ENCODE results near the gene RAB44.
"Not testable (repeated sequence)": the region's sequence is repeated elsewhere in the genome, so short reads cannot be mapped to it uniquely, and the experiment has no call there.

The RAB44 gene

GRCh38 chr6:36700831-36701230 is 3.2 kb downstream of the RAB44 start:
- no peak overlapping the region for H3K4me3 ChIP-seq (ENCODE audit: extremely low read depth, insufficient read depth, low read length, poor library complexity, severe bottlenecking)
- 93 to 100% methylated on average over 2 to 3 of the region's 3 CpGs for WGBS, 2 experiments (ENCODE audit: insufficient coverage in 2 of 2)
- H3K4me1 ChIP-seq (ENCODE audit: control insufficient read depth, insufficient read depth, low read length, poor library complexity, severe bottlenecking): no peaks in the 10 kb centered on the region
- H3K27ac ChIP-seq (ENCODE audit: low read depth, low read length, severe bottlenecking): no peak overlapping the region
- peaks cover 5% of the 10 kb centered on the region for H3K9me3 ChIP-seq (ENCODE audit: control insufficient read depth, low read length)
- no peaks in the 10 kb centered on the region for H3K36me3 ChIP-seq (ENCODE audit: control insufficient read depth, insufficient read depth, low read length)

GRCh38 chr6:36701401-36701991 is 3.9 kb downstream of the RAB44 start:
- Histone ChIP-seq H3K9me3 (ENCODE audit: control insufficient read depth, low read length) (peaks cover 5% of the 10 kb centered on the region), H3K27ac (ENCODE audit: low read depth, low read length, severe bottlenecking) (no peak overlapping the region)
- 93 to 100% methylated on average over 2 to 3 of the region's 3 CpGs for WGBS, 2 experiments (ENCODE audit: insufficient coverage in 2 of 2)

GRCh38 chr6:36702656-36703055 is 5.0 kb downstream of the RAB44 start:
- 80 to 100% methylated on average over 1 to 2 of the region's 3 CpGs for WGBS, 2 experiments (ENCODE audit: insufficient coverage in 2 of 2)
- Histone ChIP-seq H3K4me1 (ENCODE audit: control insufficient read depth, insufficient read depth, low read length, poor library complexity, severe bottlenecking) (no peaks in the 10 kb centered on the region), H3K27ac (ENCODE audit: low read depth, low read length, severe bottlenecking) (no peak overlapping the region)

More at GRCh38 chr6:36701401-36701991, 3.9 kb downstream of the RAB44 start:
- Histone ChIP-seq H3K36me3 (ENCODE audit: control insufficient read depth, insufficient read depth, low read length) (no peaks in the 10 kb centered on the region), H3K4me3 (ENCODE audit: extremely low read depth, insufficient read depth, low read length, poor library complexity, severe bottlenecking) (no peak overlapping the region), H3K4me1 (ENCODE audit: control insufficient read depth, insufficient read depth, low read length, poor library complexity, severe bottlenecking) (no peaks in the 10 kb centered on the region)

GRCh38 chr6:36703081-36703606 is 5.5 kb downstream of the RAB44 start:
- H3K4me3 ChIP-seq (ENCODE audit: extremely low read depth, insufficient read depth, low read length, poor library complexity, severe bottlenecking): no peak overlapping the region
- 83 to 93% methylated on average over 2 to 4 of the region's 5 CpGs for WGBS, 2 experiments (ENCODE audit: insufficient coverage in 2 of 2)
- no peaks in the 10 kb centered on the region for H3K36me3 ChIP-seq (ENCODE audit: control insufficient read depth, insufficient read depth, low read length)
- no peaks in the 10 kb centered on the region for H3K9me3 ChIP-seq (ENCODE audit: control insufficient read depth, low read length)
- no peak overlapping the region for H3K27ac ChIP-seq (ENCODE audit: low read depth, low read length, severe bottlenecking)
- H3K4me1 ChIP-seq (ENCODE audit: control insufficient read depth, insufficient read depth, low read length, poor library complexity, severe bottlenecking): no peaks in the 10 kb centered on the region

More at GRCh38 chr6:36702656-36703055, 5.0 kb downstream of the RAB44 start:
- Histone ChIP-seq H3K9me3 (ENCODE audit: control insufficient read depth, low read length) (no peaks in the 10 kb centered on the region), H3K4me3 (ENCODE audit: extremely low read depth, insufficient read depth, low read length, poor library complexity, severe bottlenecking) (no peak overlapping the region), H3K36me3 (ENCODE audit: control insufficient read depth, insufficient read depth, low read length) (no peaks in the 10 kb centered on the region)

- no peak overlapping the region for H3K4me3 ChIP-seq (ENCODE audit: extremely low read depth, insufficient read depth, low read length, poor library complexity, severe bottlenecking)
- H3K4me1 ChIP-seq (ENCODE audit: control insufficient read depth, insufficient read depth, low read length, poor library complexity, severe bottlenecking): no peaks in the 10 kb centered on the region
- H3K27ac ChIP-seq (ENCODE audit: low read depth, low read length, severe bottlenecking): no peak overlapping the region
- no peaks in the 10 kb centered on the region for H3K9me3 ChIP-seq (ENCODE audit: control insufficient read depth, low read length)
- 92 to 94% methylated on average over 10 to 18 of the region's 18 CpGs for WGBS, 2 experiments (ENCODE audit: insufficient coverage in 2 of 2)
- no peaks in the 10 kb centered on the region for H3K36me3 ChIP-seq (ENCODE audit: control insufficient read depth, insufficient read depth, low read length)
Observed at GRCh38 chr6:36703982-36704381, 6.4 kb downstream of the RAB44 start.

- H3K36me3 ChIP-seq (ENCODE audit: control insufficient read depth, insufficient read depth, low read length); H3K27ac ChIP-seq (ENCODE audit: low read depth, low read length, severe bottlenecking); H3K4me3 ChIP-seq (ENCODE audit: extremely low read depth, insufficient read depth, low read length, poor library complexity, severe bottlenecking); H3K9me3 ChIP-seq (ENCODE audit: control insufficient read depth, low read length); H3K4me1 ChIP-seq (ENCODE audit: control insufficient read depth, insufficient read depth, low read length, poor library complexity, severe bottlenecking): not testable (repeated sequence)
- 73 to 77% methylated on average over 3 to 5 of the region's 7 CpGs for WGBS, 2 experiments (ENCODE audit: insufficient coverage in 2 of 2)
Observed at GRCh38 chr6:36704961-36705577, 7.4 kb downstream of the RAB44 start.

- no CpG with 5 or more reads among the region's 1 CpG for WGBS, 2 experiments (ENCODE audit: insufficient coverage in 2 of 2)
- Histone ChIP-seq H3K9me3 (ENCODE audit: control insufficient read depth, low read length) (no peaks in the 10 kb centered on the region), H3K4me3 (ENCODE audit: extremely low read depth, insufficient read depth, low read length, poor library complexity, severe bottlenecking) (no peak overlapping the region), H3K36me3 (ENCODE audit: control insufficient read depth, insufficient read depth, low read length) (no peaks in the 10 kb centered on the region), H3K4me1 (ENCODE audit: control insufficient read depth, insufficient read depth, low read length, poor library complexity, severe bottlenecking) (no peaks in the 10 kb centered on the region), H3K27ac (ENCODE audit: low read depth, low read length, severe bottlenecking) (no peak overlapping the region)
Observed at GRCh38 chr6:36706339-36706738, 8.7 kb downstream of the RAB44 start.

- H3K9me3 ChIP-seq (ENCODE audit: control insufficient read depth, low read length): no peaks in the 10 kb centered on the region
- no peak overlapping the region for H3K4me3 ChIP-seq (ENCODE audit: extremely low read depth, insufficient read depth, low read length, poor library complexity, severe bottlenecking)
- WGBS, 2 experiments (ENCODE audit: insufficient coverage in 2 of 2): 84 to 93% methylated on average over 4 of the region's 4 CpGs
- no peak overlapping the region for H3K27ac ChIP-seq (ENCODE audit: low read depth, low read length, severe bottlenecking)
- no peaks in the 10 kb centered on the region for H3K4me1 ChIP-seq (ENCODE audit: control insufficient read depth, insufficient read depth, low read length, poor library complexity, severe bottlenecking)
- no peaks in the 10 kb centered on the region for H3K36me3 ChIP-seq (ENCODE audit: control insufficient read depth, insufficient read depth, low read length)
Observed at GRCh38 chr6:36712816-36713215, 15.2 kb downstream of the RAB44 start.

- Histone ChIP-seq H3K4me3 (ENCODE audit: extremely low read depth, insufficient read depth, low read length, poor library complexity, severe bottlenecking) (no peak overlapping the region), H3K9me3 (ENCODE audit: control insufficient read depth, low read length) (no peaks in the 10 kb centered on the region), H3K27ac (ENCODE audit: low read depth, low read length, severe bottlenecking) (no peak overlapping the region), H3K4me1 (ENCODE audit: control insufficient read depth, insufficient read depth, low read length, poor library complexity, severe bottlenecking) (no peaks in the 10 kb centered on the region), H3K36me3 (ENCODE audit: control insufficient read depth, insufficient read depth, low read length) (no peaks in the 10 kb centered on the region)
- WGBS, 2 experiments (ENCODE audit: insufficient coverage in 2 of 2): 93 to 94% methylated on average over 7 of the region's 8 CpGs
Observed at GRCh38 chr6:36713846-36714245, 16.2 kb downstream of the RAB44 start.

- no peaks in the 10 kb centered on the region for H3K4me1 ChIP-seq (ENCODE audit: control insufficient read depth, insufficient read depth, low read length, poor library complexity, severe bottlenecking)
- H3K36me3 ChIP-seq (ENCODE audit: control insufficient read depth, insufficient read depth, low read length): no peaks in the 10 kb centered on the region
- no peak overlapping the region for H3K4me3 ChIP-seq (ENCODE audit: extremely low read depth, insufficient read depth, low read length, poor library complexity, severe bottlenecking)
- no peaks in the 10 kb centered on the region for H3K9me3 ChIP-seq (ENCODE audit: control insufficient read depth, low read length)
- 87 to 94% methylated on average over 9 to 10 of the region's 10 CpGs for WGBS, 2 experiments (ENCODE audit: insufficient coverage in 2 of 2)
- H3K27ac ChIP-seq (ENCODE audit: low read depth, low read length, severe bottlenecking): no peak overlapping the region
Observed at GRCh38 chr6:36714511-36714910, 16.9 kb downstream of the RAB44 start.

GRCh38 chr6:36715469-36715868 is 17.8 kb downstream of the RAB44 start:
- no peak overlapping the region for H3K4me3 ChIP-seq (ENCODE audit: extremely low read depth, insufficient read depth, low read length, poor library complexity, severe bottlenecking)
- 71 to 76% methylated on average over 7 of the region's 7 CpGs for WGBS, 2 experiments (ENCODE audit: insufficient coverage in 2 of 2)
- H3K27ac ChIP-seq (ENCODE audit: low read depth, low read length, severe bottlenecking): no peak overlapping the region
- no peaks in the 10 kb centered on the region for H3K9me3 ChIP-seq (ENCODE audit: control insufficient read depth, low read length)
- H3K4me1 ChIP-seq (ENCODE audit: control insufficient read depth, insufficient read depth, low read length, poor library complexity, severe bottlenecking): no peaks in the 10 kb centered on the region
- H3K36me3 ChIP-seq (ENCODE audit: control insufficient read depth, insufficient read depth, low read length): no peaks in the 10 kb centered on the region

Data from mesodermal cell (in vitro differentiated cells).